Endodermal cell (in vitro differentiated cells): ENCODE measurements around the gene ACOT7. TPM values are rescaled to one million over a fixed set of nuclear protein-coding genes. Genes with fewer than 3 reads are reported as not detected.
"Not testable (repeated sequence)": the region's sequence is repeated elsewhere in the genome, so short reads cannot be mapped to it uniquely, and the experiment has no call there.

Experiments
- DNase-seq: peaks from one replicate; pipeline ENCODE4 v3.0.0-alpha.2; 2017
- H3K27ac ChIP-seq: 2 replicates; pipeline ENCODE4 v1.5.1; 2013; ENCODE audit warnings: mild to moderate bottlenecking, low read depth, low read length, moderate library complexity
- H3K27me3 ChIP-seq: 2 replicates; pipeline ENCODE4 v1.6.1; 2013; ENCODE audit warnings: mild to moderate bottlenecking, low read length, moderate library complexity; ENCODE audit not compliant: insufficient read depth, control insufficient read depth, poor library complexity, severe bottlenecking
- H3K36me3 ChIP-seq: 2 replicates; pipeline ENCODE4 v1.7.0; 2013; ENCODE audit warnings: mild to moderate bottlenecking, low read length, moderate library complexity; ENCODE audit not compliant: control insufficient read depth, insufficient read depth
- H3K4me1 ChIP-seq: one replicate; pipeline ENCODE4 v1.7.0; 2013; ENCODE audit warnings: low read length; ENCODE audit not compliant: control insufficient read depth, insufficient read depth
- H3K4me3 ChIP-seq: 2 replicates; pipeline ENCODE4 v1.5.1; 2013; ENCODE audit warnings: mild to moderate bottlenecking, low read length, moderate library complexity
- H3K9ac ChIP-seq: 2 replicates; pipeline ENCODE4 v1.6.1; 2013; ENCODE audit warnings: mild to moderate bottlenecking, low read length, moderate library complexity; ENCODE audit not compliant: poor library complexity, severe bottlenecking; ENCODE audit errors: extremely low read depth
- H3K9me3 ChIP-seq: 2 replicates; pipeline ENCODE4 v1.6.1; 2013; ENCODE audit warnings: mild to moderate bottlenecking, low read length, moderate library complexity; ENCODE audit not compliant: control insufficient read depth
- H3K27ac Mint-ChIP-seq: 2 replicates; pipeline ENCODE4 v1.8.0; 2020; ENCODE audit warnings: mixed read lengths
- H3K27me3 Mint-ChIP-seq: 2 replicates; pipeline ENCODE4 v1.8.0; 2021; ENCODE audit warnings: mild to moderate bottlenecking, mixed read lengths; ENCODE audit not compliant: insufficient read depth
- H3K36me3 Mint-ChIP-seq: 2 replicates; pipeline ENCODE4 v1.8.0; 2020; ENCODE audit warnings: low read depth, mixed read lengths
- H3K4me1 Mint-ChIP-seq: 2 replicates; pipeline ENCODE4 v1.8.0; 2020; ENCODE audit warnings: mixed read lengths
- H3K4me3 Mint-ChIP-seq: 2 replicates; pipeline ENCODE4 v1.8.0; 2020; ENCODE audit warnings: mild to moderate bottlenecking, moderate library complexity, mixed read lengths
- H3K9me3 Mint-ChIP-seq: 2 replicates; pipeline ENCODE4 v1.8.0; 2020; ENCODE audit warnings: mild to moderate bottlenecking, mixed read lengths
- WGBS, 2 experiments: methylation state at CpG; one replicate each; pipeline versions ENCODE4 v1.1.5 to v1.1.7; 2013; ENCODE audit warnings: missing lambda C conversion rate in 2 of 2, mixed read lengths in 1 of 2; ENCODE audit not compliant: insufficient coverage in 1 of 2, insufficient read length in 1 of 2; 5-methylcytosine and 5-hydroxymethylcytosine counted together
- total RNA-seq, 2 donors: library from RNA; stranded (reverse); fragmentation: NEBNext Ultra II Directional in 1 of 2; extraction: Animal tissue kit (Norgen Biotek cat#: 25700) in 1 of 2; gene quantifications; 2 replicates in 1 of 2; 3 replicates in 1 of 2; pipeline ENCODE4 v1.2.1, GENCODE V29; 2021
- TF ChIP-seq, protein P1 (sequence below): fragments of 200-600 bp; sonication (generic); conservative IDR thresholded peaks from 2 replicates; pipeline ENCODE4 v1.5.0; 2021; ENCODE audit warnings: antibody characterized with exemption, mild to moderate bottlenecking

ACOT7 gene
- total RNA-seq, 2 donors from 2014 or later, result 51.3 to 70.7 TPM

DNA sequence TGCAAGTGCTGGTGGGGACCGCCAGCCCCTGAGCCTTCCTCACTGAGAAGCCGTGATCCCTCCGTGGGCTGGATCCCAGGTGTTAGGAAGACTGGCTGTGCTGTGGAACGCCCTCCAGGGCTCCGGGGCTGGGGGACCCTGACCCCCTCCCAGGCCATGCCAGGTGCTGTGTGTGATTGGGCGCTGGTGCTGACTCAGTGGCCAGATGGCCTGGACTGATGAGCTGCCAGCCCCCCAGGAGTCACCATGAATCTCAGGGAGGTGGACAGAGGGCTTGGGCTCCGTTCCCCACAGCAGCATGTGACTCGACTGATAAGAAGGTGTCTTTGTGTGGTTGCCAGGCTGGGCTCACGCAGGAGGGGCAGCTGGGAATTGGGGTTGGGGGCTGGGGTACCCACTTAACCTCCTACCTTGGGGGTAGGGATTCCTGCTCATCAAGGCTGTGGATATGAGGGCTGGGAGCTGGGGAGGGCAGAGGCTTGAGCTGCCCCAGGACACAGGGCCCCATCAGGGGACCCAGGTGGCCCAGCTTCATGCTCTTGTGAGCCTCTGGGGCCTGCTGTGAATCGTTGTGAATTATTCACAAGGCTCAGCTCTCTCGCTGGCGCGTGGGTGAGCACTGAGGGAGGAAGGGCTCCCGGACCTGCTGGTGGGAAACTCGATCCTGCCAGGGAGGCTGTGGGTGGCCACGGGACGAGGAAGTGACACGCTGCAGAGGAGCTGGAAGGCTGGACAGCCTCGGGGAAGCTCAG is 36.3 kb upstream of the ACOT7 start:
- peaks cover 46% of the 10 kb centered on the region for H3K27me3 ChIP-seq
- not testable (repeated sequence) for H3K4me3 Mint-ChIP-seq, H3K9ac ChIP-seq, H3K36me3 Mint-ChIP-seq, H3K4me1 ChIP-seq, H3K4me1 Mint-ChIP-seq, H3K27ac ChIP-seq, H3K9me3 ChIP-seq, H3K4me3 ChIP-seq, H3K9me3 Mint-ChIP-seq, H3K27ac Mint-ChIP-seq, H3K36me3 ChIP-seq
- peak; percentile 50 for DNase-seq
- H3K27me3 Mint-ChIP-seq, result peaks cover 65% of the 10 kb centered on the region
- 67 to 75% methylated on average over 15 to 18 of the region's 19 CpGs for WGBS, 2 experiments

DNA sequence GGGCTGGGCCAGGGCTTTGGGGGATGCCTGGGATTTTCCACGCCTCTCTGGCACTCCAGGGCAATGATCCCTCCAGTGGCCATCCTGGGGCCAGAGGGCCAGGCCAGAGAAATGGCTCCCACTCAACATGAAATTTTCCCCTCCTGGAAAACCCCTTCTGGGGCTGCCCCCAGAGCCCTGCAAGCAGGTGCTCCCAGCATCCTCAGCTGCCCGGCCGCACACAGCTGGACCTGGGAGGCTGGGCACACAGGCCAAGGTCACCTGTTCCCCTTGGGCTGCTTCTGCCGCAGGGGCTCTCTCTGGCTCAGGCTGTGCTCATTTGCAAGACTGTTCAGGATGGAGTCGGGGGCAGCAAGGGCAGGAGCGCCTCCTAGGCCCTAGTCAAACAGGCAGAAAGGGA is 34.9 kb upstream of the ACOT7 start:
- 78 to 83% methylated on average over 1 to 6 of the region's 6 CpGs for WGBS, 2 experiments
- not testable (repeated sequence) for H3K27ac ChIP-seq, H3K4me3 ChIP-seq, H3K9ac ChIP-seq, H3K9me3 Mint-ChIP-seq, H3K4me3 Mint-ChIP-seq, H3K4me1 ChIP-seq, H3K9me3 ChIP-seq, H3K27ac Mint-ChIP-seq, H3K36me3 Mint-ChIP-seq, H3K4me1 Mint-ChIP-seq, H3K36me3 ChIP-seq
- DNase-seq, result peak; percentile 32
- peaks cover 60% of the 10 kb centered on the region for H3K27me3 ChIP-seq
- H3K27me3 Mint-ChIP-seq, result peaks cover 63% of the 10 kb centered on the region

DNA sequence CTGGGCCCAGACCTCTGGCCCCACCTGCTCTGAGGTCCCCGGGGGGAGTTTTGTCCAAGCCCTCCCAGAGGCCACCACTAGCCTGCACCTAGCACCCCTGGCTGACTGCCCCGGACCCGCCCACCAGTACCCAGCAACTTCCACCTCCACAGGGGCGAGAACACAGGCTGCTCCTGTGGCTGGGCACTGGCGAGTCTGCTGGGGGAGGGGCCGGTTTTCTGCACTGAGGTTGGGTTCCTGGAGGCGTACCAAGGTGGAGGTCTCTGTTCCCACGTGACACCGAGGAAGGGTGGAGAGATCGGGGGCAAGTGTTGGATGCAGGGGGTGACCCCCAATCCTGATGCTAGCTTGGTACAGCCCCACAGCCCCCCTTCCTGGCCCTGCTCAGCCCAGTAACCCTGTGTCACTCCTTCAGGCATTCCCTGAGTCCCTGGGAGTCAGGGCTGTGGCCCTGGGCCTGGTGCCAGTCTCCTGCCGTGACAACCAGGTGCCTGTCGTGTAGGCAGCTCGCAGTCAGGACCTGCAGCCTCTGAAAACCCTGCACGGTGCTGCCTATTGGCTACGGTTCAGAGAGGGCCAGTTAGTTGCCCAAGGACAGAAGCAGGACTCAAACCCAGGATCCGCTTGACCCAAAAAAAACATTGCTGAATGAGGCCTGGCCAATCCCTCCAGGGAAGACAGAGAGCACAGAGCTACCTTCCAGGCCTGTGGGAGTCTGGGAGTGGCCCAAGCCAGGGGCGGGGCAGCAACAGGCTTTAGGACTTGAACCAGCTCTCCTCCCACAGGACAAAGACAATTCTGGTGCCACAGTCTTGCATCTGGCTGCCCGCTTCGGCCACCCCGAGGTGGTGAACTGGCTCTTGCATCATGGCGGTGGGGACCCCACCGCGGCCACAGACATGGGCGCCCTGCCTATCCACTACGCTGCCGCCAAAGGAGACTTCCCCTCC is 34.1 kb upstream of the ACOT7 start:
- H3K4me1 ChIP-seq, result no peaks in the 10 kb centered on the region
- Mint-ChIP-seq H3K27me3 (peaks cover 66% of the 10 kb centered on the region), H3K36me3 (no peaks in the 10 kb centered on the region), H3K4me1 (peaks cover 6% of the 10 kb centered on the region), H3K9me3 (no peaks in the 10 kb centered on the region), H3K27ac (no peak overlapping the region), H3K4me3 (no peak overlapping the region)
- WGBS, 2 experiments, result 89 to 90% methylated on average over 14 to 26 of the region's 26 CpGs
- H3K9me3 ChIP-seq, result no peaks in the 10 kb centered on the region
- TF ChIP-seq, protein P1, sequence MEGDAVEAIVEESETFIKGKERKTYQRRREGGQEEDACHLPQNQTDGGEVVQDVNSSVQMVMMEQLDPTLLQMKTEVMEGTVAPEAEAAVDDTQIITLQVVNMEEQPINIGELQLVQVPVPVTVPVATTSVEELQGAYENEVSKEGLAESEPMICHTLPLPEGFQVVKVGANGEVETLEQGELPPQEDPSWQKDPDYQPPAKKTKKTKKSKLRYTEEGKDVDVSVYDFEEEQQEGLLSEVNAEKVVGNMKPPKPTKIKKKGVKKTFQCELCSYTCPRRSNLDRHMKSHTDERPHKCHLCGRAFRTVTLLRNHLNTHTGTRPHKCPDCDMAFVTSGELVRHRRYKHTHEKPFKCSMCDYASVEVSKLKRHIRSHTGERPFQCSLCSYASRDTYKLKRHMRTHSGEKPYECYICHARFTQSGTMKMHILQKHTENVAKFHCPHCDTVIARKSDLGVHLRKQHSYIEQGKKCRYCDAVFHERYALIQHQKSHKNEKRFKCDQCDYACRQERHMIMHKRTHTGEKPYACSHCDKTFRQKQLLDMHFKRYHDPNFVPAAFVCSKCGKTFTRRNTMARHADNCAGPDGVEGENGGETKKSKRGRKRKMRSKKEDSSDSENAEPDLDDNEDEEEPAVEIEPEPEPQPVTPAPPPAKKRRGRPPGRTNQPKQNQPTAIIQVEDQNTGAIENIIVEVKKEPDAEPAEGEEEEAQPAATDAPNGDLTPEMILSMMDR, result no peak
- no peaks in the 10 kb centered on the region for H3K36me3 ChIP-seq
- H3K4me3 ChIP-seq, result no peak overlapping the region
- H3K27me3 ChIP-seq, result peaks cover 67% of the 10 kb centered on the region
- H3K9ac ChIP-seq, result no peak overlapping the region
- H3K27ac ChIP-seq, result no peak overlapping the region
- peak; percentile 50 for DNase-seq

DNA sequence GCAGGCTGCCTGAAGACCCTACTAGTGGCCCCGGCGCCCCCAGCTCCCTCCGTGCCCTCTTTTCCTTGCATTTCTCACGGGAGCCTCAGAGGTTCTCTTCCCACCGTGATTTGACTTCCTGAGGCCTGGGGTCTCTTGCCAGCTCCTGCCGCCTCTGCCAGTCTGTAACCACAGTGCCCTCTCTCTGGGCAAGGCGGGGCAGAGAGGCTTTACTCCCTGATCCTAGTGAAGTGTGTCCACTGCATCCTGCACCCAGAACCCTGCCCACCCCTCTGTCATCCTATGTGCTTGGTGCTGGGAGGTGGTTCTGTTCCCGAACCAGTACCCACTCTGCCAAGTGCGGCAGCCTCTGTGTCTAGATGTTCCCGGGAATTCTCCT is 33.4 kb upstream of the ACOT7 start:
- peaks cover 6% of the 10 kb centered on the region for H3K4me1 Mint-ChIP-seq
- no peak overlapping the region for H3K27ac ChIP-seq
- 89 to 90% methylated on average over 7 to 10 of the region's 10 CpGs for WGBS, 2 experiments
- TF ChIP-seq, protein P1, result no peak
- H3K4me3 Mint-ChIP-seq, result no peak overlapping the region
- no peaks in the 10 kb centered on the region for H3K9me3 Mint-ChIP-seq
- no peaks in the 10 kb centered on the region for H3K36me3 Mint-ChIP-seq
- no peak for DNase-seq
- no peaks in the 10 kb centered on the region for H3K9me3 ChIP-seq
- H3K36me3 ChIP-seq, result no peaks in the 10 kb centered on the region
- peaks cover 75% of the 10 kb centered on the region for H3K27me3 ChIP-seq
- H3K4me3 ChIP-seq, result no peak overlapping the region
- H3K4me1 ChIP-seq, result no peaks in the 10 kb centered on the region
- no peak overlapping the region for H3K27ac Mint-ChIP-seq
- no peak overlapping the region for H3K9ac ChIP-seq
- H3K27me3 Mint-ChIP-seq, result peaks cover 71% of the 10 kb centered on the region
